ENCODE measurements around the gene FAM131C. TPM values are rescaled to one million over a fixed set of nuclear protein-coding genes. Genes with fewer than 3 reads are reported as not detected.
"Not testable (repeated sequence)": the region's sequence is repeated elsewhere in the genome, so short reads cannot be mapped to it uniquely, and the experiment has no call there.

Gene FAM131C
- total RNA-seq, 2 experiments from 2014 or later, result 5.1 to 5.6 TPM

DNA sequence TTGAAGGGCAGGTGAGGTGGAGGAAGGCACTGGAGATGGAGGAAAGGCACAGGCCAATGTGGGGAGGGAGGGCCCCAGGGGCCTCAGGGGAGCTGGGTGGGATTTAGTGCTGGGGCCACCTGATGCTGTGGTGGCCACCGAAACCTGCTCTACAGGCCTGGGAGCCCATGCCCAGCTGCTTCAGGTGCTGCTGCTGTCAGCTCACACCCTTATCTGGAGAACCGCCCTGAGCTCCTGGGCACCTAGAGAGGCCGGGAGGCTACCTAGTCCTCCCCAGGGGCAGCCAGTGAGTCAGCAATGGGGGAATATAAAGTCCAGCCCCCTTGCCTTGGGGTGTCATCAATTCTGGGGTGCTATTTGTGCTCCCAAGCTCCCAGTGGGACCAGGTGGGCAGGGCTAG, 12.2 kb downstream of the FAM131C start:
- no peak for DNase-seq
- Mint-ChIP-seq H3K27ac (no peak overlapping the region), H3K27me3 (peaks cover 6% of the 10 kb centered on the region), H3K4me3 (no peak overlapping the region), H3K4me1 (peaks cover 36% of the 10 kb centered on the region), H3K9me3 (no peaks in the 10 kb centered on the region), H3K36me3 (ENCODE audit: low read depth) (no peaks in the 10 kb centered on the region)
- CTCF ChIA-PET, result interaction anchor here (1.0 to 1.4 kb wide), 3 partner anchors 9 to 21 kb away, joined by 3 to 4 read pairs (median 4); no protein-coding TSS in a partner anchor
- POLR2A ChIA-PET, result no interaction called here

DNA sequence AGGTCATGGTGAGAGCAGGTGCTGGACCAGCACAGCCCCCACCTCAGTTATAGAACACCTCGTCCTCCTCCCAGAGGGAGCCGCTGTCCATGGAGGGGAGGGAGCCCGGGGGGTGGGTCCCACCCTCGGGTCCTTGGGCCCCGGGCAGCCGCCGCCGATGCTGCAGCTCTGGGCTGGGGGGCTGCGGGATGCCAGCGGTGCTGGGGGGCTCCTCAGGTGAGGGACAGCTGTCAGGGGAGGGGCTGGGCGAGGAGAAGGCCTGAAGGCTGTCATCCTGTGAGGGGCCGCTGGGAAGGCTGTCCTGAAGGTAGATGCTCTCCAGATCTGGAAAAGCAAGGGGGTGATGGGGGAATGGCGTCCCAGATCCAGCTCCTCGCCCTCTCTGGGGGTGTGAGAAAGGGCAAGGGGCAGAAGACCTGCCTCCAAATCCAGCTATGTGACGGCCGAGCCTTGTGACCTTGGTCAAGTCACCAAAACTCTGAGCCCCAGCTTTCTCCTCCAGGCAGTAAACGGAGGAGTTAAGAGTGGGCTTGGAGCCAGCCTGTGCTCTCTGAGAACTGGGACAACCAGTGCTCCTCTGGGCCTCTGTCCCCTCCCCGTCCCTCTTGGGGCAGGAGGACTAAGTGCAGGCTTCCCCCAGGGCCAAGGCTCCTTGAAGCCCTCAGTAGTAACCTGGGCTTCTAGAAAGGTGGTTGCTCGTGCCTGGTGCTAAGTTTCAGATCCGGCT, 14.9 kb downstream of the FAM131C start:
- CTCF ChIA-PET, result interaction anchor here (1.2 kb wide), 1 partner anchor 23 kb away, joined by 5 read pairs; no protein-coding TSS in a partner anchor
- POLR2A ChIA-PET; H3K36me3 Mint-ChIP-seq (ENCODE audit: low read depth); DNase-seq; H3K4me3 Mint-ChIP-seq; H3K27ac Mint-ChIP-seq; H3K9me3 Mint-ChIP-seq; H3K27me3 Mint-ChIP-seq: not testable (repeated sequence)
- H3K4me1 Mint-ChIP-seq, result peaks cover 22% of the 10 kb centered on the region

DNA sequence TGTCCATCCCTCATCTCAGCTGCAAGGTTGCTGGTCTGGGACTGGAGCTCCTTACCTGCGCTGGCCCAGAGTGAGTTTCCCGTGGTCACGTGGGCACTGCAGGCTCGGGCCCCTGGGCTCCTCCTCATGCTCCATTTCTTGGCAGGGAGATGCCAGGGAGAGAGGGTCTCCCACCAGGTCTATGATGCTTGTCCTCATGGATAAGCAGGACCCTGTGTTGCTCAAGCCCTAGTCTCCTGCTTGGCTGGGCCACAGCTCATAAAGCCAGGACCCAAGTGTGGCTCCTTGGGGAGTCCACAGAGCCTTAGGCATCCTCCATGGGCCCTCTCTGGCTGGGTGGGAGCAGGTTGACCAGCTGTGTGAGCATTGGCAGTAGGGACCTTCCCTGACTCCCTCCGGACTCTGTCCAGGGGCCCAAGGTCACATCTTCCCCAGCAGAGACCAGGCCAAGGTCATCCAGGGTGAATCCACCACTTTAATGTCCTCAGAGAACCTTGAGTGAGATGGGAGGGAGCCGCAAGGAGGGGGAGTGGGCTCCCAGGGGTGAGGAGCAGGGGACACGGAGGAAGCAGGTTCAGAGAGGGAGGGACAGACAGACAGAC, 16.0 kb downstream of the FAM131C start:
- H3K9me3 Mint-ChIP-seq; POLR2A ChIA-PET; H3K27ac Mint-ChIP-seq; H3K27me3 Mint-ChIP-seq; H3K4me3 Mint-ChIP-seq; H3K36me3 Mint-ChIP-seq (ENCODE audit: low read depth); DNase-seq: not testable (repeated sequence)
- H3K4me1 Mint-ChIP-seq, result peaks cover 13% of the 10 kb centered on the region
- CTCF ChIA-PET, result interaction anchor here (0.8 to 2.3 kb wide), 6 partner anchors 13 to 242 kb away, joined by 3 to 11 read pairs (median 4); partner anchors contain the start of gene FAM131C

DNA sequence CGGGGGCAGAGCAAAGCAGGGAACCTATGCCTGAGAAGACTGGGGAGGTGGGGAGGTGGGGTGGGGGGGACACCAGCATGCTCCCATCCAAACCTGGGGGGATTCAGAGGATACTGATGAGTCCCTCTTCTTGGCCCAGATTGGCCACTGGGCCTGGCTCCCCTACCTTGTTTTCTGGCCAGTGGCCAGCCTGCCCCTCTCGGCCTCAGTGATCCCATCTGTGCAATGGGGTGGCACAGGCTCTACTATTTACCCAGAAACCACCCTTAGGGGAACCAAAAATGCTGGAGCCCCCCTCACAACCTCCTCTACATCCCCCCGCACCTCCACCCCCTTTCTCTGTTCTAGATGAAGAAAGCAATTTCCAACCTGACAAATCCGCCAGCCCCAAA, 16.9 kb downstream of the FAM131C start:
- peaks cover 12% of the 10 kb centered on the region for H3K4me1 Mint-ChIP-seq
- H3K9me3 Mint-ChIP-seq; DNase-seq; H3K36me3 Mint-ChIP-seq (ENCODE audit: low read depth); POLR2A ChIA-PET; H3K27ac Mint-ChIP-seq; H3K27me3 Mint-ChIP-seq; H3K4me3 Mint-ChIP-seq: not testable (repeated sequence)
- CTCF ChIA-PET, result interaction anchor here (0.6 to 3.0 kb wide), 8 partner anchors 9 to 265 kb away, joined by 3 to 16 read pairs (median 4); partner anchors contain the start of gene FAM131C

DNA sequence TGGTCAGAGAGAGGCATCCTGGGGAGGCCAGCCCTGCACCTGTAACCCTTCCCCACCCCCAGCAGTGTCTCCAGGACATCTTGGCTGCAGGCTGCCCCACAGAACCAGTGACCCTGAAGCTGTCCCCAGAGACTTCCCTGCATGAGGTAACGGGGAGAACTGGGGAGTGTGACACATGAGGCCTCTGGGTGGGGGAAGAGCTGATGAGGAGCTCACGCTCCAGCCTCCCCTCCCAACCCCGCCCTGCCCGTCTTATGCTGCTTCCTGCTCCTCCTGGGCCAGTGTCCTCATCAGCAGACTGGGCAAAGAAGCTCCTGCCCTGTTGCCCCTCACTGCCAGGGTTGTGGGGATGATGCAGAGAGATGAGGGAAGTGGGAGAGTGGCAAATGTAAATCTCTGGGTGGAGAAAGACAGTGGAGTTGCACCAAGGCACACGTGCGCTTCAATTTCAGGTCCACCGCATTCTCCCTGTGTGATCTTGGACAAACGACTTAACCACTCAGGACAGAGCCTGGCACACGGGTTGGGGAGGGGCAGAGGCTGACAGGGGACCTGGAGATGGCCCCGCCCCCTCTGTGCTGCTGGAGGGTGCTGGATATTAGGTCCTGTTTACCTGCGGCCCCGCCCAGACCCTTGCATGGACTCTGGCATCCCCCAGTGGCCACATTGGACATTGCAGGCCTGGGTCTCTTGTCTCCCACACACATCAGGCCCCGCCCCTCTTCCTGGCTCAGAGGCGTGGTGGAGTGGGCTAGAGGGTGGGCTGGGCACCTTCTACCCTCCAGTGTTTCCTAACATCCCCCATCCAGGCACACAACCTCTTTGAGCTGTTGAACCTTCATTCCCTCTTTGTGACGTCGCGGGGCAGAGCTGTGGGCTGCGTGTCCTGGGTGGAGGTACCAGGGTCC, 17.6 kb downstream of the FAM131C start:
- ChIA-PET POLR2A (no interaction called here), CTCF (interaction anchor here (0.6 to 3.0 kb wide), 13 partner anchors 9 to 264 kb away, joined by 3 to 16 read pairs (median 4); partner anchors contain the start of gene FAM131C)
- Mint-ChIP-seq H3K9me3 (no peaks in the 10 kb centered on the region), H3K4me1 (peaks cover 12% of the 10 kb centered on the region), H3K27me3 (peaks cover 2% of the 10 kb centered on the region), H3K27ac (no peak overlapping the region), H3K4me3 (no peak overlapping the region), H3K36me3 (ENCODE audit: low read depth) (no peaks in the 10 kb centered on the region)
- DNase-seq, result peak; percentile 89

DNA sequence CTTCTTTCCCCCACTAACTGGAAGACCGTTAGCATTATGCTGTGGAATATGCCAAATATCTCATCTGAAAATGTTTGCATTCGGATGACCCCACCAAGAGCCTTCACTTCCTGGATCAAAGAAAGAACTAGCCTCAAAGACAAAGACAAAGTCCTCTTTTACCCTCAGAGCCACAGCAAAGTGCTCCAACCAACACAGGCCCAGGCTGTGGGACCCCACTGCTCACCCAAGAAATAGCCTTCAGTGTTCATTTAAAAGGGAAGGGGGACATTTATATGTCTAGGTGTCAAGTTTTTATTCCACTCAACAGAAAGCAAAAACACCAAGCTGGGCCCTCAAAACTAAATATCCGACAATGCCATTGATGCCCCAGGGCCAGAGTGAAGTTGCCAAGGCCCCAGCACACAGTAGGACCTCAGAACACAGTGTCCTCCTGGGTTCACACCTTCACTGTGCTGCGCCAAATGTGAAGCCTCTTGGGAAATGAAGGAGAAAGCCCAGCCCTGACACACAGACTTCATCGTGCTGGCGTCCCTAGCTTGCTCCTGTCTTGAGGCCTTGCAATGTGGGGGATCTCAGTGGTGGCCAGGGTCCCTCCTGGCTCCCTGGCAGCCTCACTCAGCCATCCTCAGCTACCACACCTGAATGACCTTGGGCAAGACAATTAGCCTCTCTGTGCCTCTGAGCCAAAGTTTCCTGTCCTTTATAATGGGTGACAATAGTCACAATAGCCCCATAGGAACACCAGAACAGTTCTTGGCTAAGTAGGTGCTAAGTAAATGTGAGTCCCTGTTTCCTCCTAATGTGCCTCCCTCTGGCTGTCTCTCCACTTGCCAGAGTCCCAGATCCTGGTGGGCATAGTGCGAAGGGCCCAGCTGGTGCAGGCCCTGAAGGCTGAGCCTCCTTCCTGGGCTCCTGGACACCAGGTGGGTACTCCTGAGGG, 18.6 kb downstream of the FAM131C start:
- Mint-ChIP-seq H3K27me3 (no peaks in the 10 kb centered on the region), H3K9me3 (no peaks in the 10 kb centered on the region), H3K36me3 (ENCODE audit: low read depth) (no peaks in the 10 kb centered on the region), H3K4me3 (no peak overlapping the region), H3K4me1 (peaks cover 11% of the 10 kb centered on the region), H3K27ac (no peak overlapping the region)
- POLR2A ChIA-PET, result no interaction called here
- CTCF ChIA-PET, result interaction anchor here (0.6 to 3.0 kb wide), 15 partner anchors 10 to 265 kb away, joined by 3 to 16 read pairs (median 4); partner anchors contain the start of gene FAM131C
- no peak for DNase-seq

DNA sequence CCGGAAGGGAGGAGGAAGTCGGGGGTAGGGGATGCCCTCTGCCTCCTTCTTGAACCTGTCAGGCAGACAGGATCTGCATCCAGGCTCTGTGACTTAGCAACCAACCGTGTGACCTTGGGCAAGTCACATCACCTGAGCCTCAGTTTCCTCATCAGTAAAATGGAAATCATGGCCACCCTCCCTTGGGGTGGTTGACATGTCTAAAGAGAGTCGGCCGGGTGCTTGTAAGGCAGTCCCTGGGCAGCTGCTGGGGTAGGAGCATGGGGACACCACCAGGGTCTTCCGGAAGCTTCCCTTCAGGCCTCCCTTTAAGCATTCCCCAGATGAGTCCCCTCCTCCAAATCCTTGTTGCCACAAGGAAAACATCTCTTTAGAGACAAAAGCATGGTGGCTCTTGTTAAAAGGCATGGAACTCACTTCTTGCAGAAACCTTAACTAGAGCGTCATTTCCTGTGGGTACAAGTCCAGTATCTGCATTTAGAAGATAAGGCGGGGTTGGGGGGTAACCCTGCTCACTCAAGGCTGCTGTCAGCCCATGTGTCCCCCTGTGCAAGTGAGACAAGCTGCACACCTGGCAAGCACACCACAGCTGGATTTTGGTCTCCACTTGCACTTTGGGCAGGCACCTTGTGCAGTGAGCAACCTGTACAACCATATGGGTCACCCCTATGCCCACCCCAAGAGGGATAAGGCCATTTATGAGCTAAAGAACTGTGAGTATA, 19.5 kb downstream of the FAM131C start:
- Mint-ChIP-seq H3K9me3 (no peaks in the 10 kb centered on the region), H3K4me1 (peaks cover 11% of the 10 kb centered on the region), H3K27me3 (peaks cover 3% of the 10 kb centered on the region), H3K4me3 (no peak overlapping the region), H3K27ac (no peak overlapping the region), H3K36me3 (ENCODE audit: low read depth) (no peaks in the 10 kb centered on the region)
- CTCF ChIA-PET, result interaction anchor here (0.8 to 3.0 kb wide), 8 partner anchors 13 to 262 kb away, joined by 3 to 16 read pairs (median 3); partner anchors contain the start of gene FAM131C
- DNase-seq, result no peak
- POLR2A ChIA-PET, result no interaction called here

DNA sequence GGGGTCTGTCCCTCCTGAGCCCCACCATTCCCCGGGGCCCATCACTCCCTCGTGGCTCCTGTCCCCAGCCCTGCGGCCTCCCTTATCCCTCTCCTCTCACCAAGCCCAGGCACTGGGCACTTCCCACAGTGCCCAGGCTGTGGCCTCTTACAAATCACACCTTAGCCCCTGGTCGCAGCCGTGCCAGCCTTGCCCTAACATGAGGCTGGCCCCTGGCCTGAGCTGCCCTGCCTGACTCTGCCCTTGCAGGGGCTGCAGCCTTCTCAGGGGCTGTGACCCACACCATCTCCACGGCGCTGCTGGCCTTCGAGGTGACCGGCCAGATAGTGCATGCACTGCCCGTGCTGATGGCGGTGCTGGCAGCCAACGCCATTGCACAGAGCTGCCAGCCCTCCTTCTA, 21.5 kb downstream of the FAM131C start:
- H3K4me1 Mint-ChIP-seq, result peaks cover 11% of the 10 kb centered on the region
- H3K27ac Mint-ChIP-seq; H3K4me3 Mint-ChIP-seq; POLR2A ChIA-PET; DNase-seq; H3K27me3 Mint-ChIP-seq; H3K36me3 Mint-ChIP-seq (ENCODE audit: low read depth); CTCF ChIA-PET; H3K9me3 Mint-ChIP-seq: not testable (repeated sequence)

DNA sequence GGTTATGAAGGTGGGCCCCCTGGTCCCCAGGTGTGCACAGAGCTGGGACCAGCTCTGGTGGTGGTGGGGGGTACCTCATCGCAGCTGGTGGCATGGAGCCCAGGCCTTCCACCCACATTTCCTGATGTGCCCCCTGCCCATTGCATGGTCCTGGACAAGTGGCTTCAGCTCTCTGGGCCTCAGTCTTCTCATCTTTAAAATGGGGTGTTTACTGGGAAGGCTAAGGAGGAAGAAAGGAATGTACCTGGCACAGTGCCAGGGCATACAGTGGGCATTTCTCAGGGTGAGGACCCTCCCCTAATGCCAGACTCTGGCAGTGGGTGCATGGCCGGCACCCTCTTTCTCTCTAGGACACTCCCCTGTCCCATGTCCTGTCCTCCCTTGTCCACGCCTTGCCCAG, 22.4 kb downstream of the FAM131C start:
- Mint-ChIP-seq H3K4me3 (no peak overlapping the region), H3K4me1 (peaks cover 8% of the 10 kb centered on the region), H3K27me3 (peaks cover 9% of the 10 kb centered on the region), H3K36me3 (ENCODE audit: low read depth) (no peaks in the 10 kb centered on the region), H3K27ac (no peak overlapping the region), H3K9me3 (no peaks in the 10 kb centered on the region)
- CTCF ChIA-PET, result no interaction called here
- DNase-seq, result no peak
- POLR2A ChIA-PET, result no interaction called here

DNA sequence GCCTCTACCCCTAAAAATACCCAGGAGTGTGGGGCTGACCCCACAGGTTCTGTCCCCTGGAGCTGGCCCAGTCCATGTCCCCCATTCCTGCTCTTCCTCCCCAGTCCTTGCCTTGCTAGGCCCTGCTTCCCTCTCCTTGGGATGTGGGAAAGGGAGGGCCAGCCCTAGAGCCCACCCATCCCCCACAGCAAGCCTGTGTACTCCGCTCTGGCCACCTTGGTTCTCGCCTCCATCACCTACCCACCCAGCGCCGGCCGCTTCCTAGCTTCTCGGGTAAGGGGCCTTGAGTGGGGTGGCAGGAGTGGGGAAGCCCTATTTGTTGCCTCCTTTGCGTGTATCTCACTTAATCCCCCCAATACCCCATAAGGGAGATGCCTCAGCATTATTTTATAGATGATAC, 23.1 kb downstream of the FAM131C start:
- H3K4me1 Mint-ChIP-seq, result peaks cover 4% of the 10 kb centered on the region
- no peak overlapping the region for H3K4me3 Mint-ChIP-seq
- peaks cover 9% of the 10 kb centered on the region for H3K27me3 Mint-ChIP-seq
- no peaks in the 10 kb centered on the region for H3K9me3 Mint-ChIP-seq
- ChIA-PET CTCF (no interaction called here), POLR2A (no interaction called here)
- H3K27ac Mint-ChIP-seq, result no peak overlapping the region
- no peaks in the 10 kb centered on the region for H3K36me3 Mint-ChIP-seq (ENCODE audit: low read depth)
- no peak for DNase-seq

DNA sequence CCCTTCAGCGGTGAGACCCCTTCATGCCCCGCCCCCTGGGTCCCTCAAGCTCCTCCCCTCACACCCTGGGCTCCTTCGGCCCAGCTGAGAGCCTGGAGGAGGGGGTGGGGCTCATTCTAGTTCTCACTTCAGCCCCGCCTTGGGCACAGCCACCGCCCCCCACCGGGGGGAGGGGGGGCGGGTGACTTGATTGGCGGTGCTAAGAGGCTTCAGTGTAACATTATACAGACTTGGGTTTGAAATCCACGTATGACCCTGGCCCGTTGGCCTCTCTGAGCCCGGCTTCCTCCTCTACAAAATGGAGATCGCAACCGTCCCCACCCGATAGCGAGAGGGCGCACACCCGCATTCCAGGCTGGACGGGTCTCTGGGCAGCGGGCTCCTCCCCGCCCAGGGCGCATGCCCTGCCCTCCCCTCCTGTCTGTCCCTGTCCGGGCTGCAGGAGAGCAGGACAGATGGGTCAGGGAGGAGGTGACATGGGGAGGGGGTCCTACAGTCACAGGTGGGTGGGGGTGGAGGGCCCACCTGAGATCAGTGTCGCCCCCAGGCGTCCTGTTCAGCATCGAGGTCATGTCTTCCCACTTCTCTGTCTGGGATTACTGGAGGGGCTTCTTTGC, 24.8 kb downstream of the FAM131C start:
- Mint-ChIP-seq H3K9me3 (no peaks in the 10 kb centered on the region), H3K27me3 (peaks cover 9% of the 10 kb centered on the region), H3K4me3 (no peak overlapping the region), H3K27ac (no peak overlapping the region), H3K36me3 (ENCODE audit: low read depth) (no peaks in the 10 kb centered on the region), H3K4me1 (no peaks in the 10 kb centered on the region)
- no peak for DNase-seq
- ChIA-PET POLR2A (no interaction called here), CTCF (no interaction called here)

All from activated CD4-positive, alpha-beta memory T cell treated with anti-CD3 and anti-CD28 coated beads, Interleukin-2, amount 10 ng/mL, durations not matched to agents 7 days and 5 days (primary cell).